ENCODE results near the gene ZFAND2B. TPM values are rescaled to one million over a fixed set of nuclear protein-coding genes. Genes with fewer than 3 reads are reported as not detected.
A peak's percentile ranks its signal among the peaks of the same experiment; 100 is the strongest.

The ZFAND2B gene
- total RNA-seq, 1 donor from 2014 or later: 14.1 TPM

DNA sequence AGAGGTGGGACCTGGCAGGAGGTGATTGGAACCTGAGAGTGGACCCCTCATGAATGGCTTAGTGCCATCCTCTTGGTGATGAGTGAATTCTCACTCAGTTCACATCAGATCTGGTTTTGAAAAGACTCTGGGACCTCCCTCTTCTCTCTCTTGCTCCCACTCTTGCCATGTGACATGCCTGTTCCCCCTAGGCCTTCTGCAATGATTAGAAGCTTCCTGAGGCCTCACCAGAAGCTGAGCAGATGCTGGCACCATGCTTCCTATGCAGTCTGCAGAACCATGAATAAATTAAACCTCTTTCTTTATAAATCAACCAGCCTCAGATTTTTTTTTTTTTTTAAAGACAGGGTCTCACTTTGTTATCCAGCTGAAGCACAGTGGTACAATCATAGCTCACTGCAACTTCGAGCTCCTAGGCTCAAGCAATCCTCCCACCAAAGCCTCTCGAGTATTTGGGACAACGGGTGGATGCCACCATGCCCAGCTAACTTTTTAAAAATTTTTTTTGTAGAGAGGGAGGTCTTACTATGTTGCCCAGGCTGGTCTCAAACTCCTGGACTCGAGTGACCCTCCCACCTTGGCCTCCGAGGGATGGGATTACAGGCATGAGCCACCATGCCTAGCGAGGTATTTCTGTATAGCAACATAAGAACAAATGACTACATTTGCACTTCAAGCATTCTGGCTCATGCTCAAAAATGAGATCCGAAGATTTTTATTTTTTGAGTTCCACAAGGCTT is 2.0 kb upstream of the ZFAND2B start:
- no peak for DNase-seq

- no peak for DNase-seq
Observed at GRCh38 chr2:219205165-219205538, 1.4 kb upstream of the ZFAND2B start.

- DNase-seq: no peak
Observed at GRCh38 chr2:219205981-219206327, 628 bp upstream of the ZFAND2B start.

DNA sequence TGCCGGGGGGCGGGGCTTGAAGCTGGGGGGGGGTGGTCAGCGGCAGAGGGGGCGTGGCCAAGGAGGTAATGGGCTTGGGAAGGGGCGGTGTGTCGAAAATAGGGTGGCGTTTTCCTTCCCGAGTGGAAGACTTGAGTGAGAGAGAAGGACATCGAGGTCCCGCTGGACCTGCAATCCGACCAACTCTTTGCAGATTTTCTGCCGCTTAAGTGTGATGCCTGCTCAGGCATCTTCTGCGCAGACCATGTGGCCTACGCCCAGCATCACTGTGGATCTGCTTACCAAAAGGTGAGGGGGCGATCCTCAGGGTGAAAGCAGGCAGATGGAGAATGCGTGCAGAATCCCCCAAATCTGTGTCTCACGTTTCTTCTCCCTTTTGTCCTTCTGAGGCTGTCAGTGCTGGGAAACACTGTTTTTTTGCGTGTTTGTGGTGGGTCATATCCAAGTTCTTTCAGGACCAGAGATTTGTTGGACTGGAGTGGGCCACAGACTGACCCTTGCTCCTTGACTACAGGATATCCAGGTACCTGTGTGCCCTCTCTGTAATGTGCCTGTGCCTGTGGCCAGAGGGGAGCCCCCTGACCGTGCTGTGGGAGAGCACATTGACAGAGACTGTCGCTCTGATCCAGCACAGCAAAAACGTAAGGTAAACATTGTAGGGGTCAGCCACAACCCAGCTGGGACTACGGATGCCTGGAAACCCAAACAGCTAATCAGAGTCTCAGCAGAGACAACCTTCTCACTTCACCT is 727 bp downstream of the ZFAND2B start:
- no peak for DNase-seq

GRCh38 chr2:219207884-219208740 is 1.5 kb downstream of the ZFAND2B start:
- no peak for DNase-seq

GRCh38 chr2:219209236-219210195 is 2.9 kb downstream of the ZFAND2B start:
- no peak for DNase-seq

DNA sequence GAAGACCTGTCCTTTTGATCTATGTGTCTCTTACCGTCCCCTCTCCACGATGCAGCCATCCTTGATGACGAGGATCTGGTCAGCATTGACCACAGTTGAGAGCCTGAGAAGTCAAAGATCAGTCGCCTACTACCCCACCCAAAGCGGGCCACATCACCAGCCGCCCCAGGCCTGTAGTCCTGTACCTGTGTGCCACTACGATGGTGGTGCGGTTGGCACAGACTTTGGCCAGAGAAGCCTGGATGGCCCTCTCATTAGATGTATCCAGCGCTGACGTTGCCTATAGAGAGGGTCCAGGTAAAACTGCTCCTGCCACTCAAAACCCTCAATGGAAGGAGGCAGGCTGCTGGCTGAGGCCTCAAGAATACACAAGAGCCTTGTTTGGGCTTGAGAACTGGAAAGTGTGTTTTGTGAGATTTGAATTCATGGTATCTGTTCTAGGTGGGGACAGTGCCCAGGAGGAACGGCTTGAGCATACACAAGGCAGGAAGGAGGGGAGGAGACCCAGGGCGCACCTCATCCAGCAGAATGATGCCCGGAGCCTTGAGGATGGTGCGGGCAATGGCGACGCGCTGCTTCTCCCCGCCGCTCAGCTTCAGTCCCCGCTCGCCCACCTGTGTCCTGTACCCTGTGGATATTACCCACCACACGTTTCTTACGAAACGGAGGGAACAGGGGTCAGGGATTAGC is 3.8 kb downstream of the ZFAND2B start:
- DNase-seq: no peak

DNA sequence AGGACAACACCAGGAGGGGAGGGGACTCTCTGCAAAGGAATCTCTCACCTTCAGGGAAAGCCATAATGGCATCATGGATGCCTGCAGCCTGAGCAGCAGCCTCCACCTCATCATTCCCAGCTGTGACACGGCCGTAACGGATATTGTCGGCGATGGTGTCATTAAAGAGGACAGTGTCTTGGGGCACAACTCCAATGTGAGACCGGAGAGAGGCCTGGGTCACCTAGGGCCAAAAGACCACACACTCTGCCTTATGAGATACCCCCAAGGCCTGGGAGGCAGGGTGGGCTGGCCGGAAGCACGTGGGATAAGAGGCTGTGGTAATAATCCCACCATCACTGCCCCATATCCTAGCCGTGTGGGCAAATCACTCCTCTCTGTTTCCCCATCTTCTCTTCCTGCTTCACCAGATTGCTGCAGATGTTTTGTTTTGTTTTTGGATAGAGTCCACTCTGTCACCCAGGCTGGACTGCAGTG is 4.3 kb downstream of the ZFAND2B start:
- no peak for DNase-seq

GRCh38 chr2:219213026-219213415 is 6.4 kb downstream of the ZFAND2B start:
- DNase-seq: no peak

- DNase-seq: no peak
Observed at GRCh38 chr2:219213486-219214071, 7.0 kb downstream of the ZFAND2B start.

- no peak for DNase-seq
Observed at GRCh38 chr2:219214141-219214540, 7.6 kb downstream of the ZFAND2B start.

- DNase-seq: no peak
Observed at GRCh38 chr2:219214786-219215185, 8.2 kb downstream of the ZFAND2B start.

DNA sequence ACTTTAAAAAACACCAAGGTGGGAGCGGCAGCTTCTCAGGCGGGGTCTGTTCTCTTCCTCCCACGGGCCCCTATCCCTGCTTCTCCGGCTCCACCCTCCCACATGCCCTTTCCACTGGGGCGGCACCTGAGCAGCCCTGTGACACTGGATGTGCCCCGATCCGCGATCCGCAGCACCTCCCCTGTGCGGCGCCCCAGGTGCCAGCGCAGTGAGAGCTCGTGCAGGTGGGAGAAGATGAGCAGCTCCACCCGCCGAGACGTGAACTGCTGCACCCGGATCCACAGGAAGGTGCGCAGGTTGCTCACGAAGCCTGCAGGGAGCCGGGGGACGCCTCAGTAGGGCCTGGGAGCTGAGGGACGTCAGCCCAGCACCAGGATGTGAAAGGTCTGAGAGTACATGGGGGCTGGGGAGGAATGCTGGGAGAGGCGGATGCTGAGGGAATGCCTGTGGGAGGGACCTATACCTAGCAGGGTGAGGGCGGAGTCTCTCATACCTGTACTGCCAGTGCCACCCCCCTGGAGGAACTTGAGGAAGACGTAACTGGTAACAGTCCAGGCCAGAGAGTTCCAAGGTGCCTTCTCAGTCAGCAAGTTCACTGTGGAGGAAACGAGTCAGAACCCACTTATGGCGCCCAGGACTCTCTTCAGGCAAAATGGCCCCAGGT is 9.4 kb downstream of the ZFAND2B start:
- no peak for DNase-seq

- DNase-seq: no peak
Observed at GRCh38 chr2:219216535-219216915, 9.9 kb downstream of the ZFAND2B start.

GRCh38 chr2:219218217-219218731 is 11.7 kb downstream of the ZFAND2B start:
- peak; percentile 61 for DNase-seq

GRCh38 chr2:219218732-219219701 is 12.4 kb downstream of the ZFAND2B start, which contains the start of gene ABCB6:
Gene ABCB6, minus strand, starts transcription at chr2:219218958. Its CDS starts 285 bp downstream, at chr2:219218673.
- peak; percentile 95 for DNase-seq

- no peak for DNase-seq
Observed at GRCh38 chr2:219219784-219220532, 13.4 kb downstream of the ZFAND2B start.

All from skin of body (tissue), 2 donors.